Kidney epithelial cell (primary cell): ENCODE data around the gene CYB5D1. TPM values are rescaled to one million over a fixed set of nuclear protein-coding genes. Genes with fewer than 3 reads are reported as not detected.

ENCODE experiments used
- DNase-seq: peaks from one replicate; pipeline ENCODE4 v3.0.0-alpha.2; 2010; ENCODE audit warnings: low read depth
- H3K27me3 ChIP-seq: 2 replicates; pipeline ENCODE4 v1.6.0; 2011; ENCODE audit warnings: low read length; ENCODE audit not compliant: control insufficient read depth, insufficient read depth
- H3K36me3 ChIP-seq: 2 replicates; pipeline ENCODE4 v1.5.1; 2011; ENCODE audit warnings: low read length; ENCODE audit not compliant: control insufficient read depth, insufficient read depth
- H3K4me3 ChIP-seq: 2 replicates; pipeline ENCODE4 v1.5.1; 2011; ENCODE audit warnings: low read depth, mild to moderate bottlenecking, control low read depth, low read length
- CTCF ChIP-seq: IDR thresholded peaks from 2 replicates; pipeline ENCODE4 v1.5.1; 2011; ENCODE audit warnings: mild to moderate bottlenecking, moderate library complexity, low read length, control low read depth, inconsistent platforms; ENCODE audit not compliant: insufficient read depth, poor library complexity, severe bottlenecking
- total RNA-seq: library from RNA; depleted of rRNA; stranded (reverse); fragments of >200 nt; gene quantifications from 2 replicates; pipeline ENCODE4 v1.2.3, GENCODE V29; 2015

The CYB5D1 gene
- total RNA-seq, 1 donor from 2014 or later: 7.4 TPM

GRCh38 chr17:7886227-7887037, 28.6 kb downstream of the CYB5D1 start:
- H3K27me3 ChIP-seq: no peaks in the 10 kb centered on the region
- peak overlapping the region; percentile 82 for H3K4me3 ChIP-seq
- H3K36me3 ChIP-seq: peaks cover 4% of the 10 kb centered on the region
- no peak for TF ChIP-seq CTCF
- no peak for DNase-seq

- no peaks in the 10 kb centered on the region for H3K27me3 ChIP-seq
- peak overlapping the region; percentile 82 for H3K4me3 ChIP-seq
- DNase-seq: no peak
- peaks cover 6% of the 10 kb centered on the region for H3K36me3 ChIP-seq
- TF ChIP-seq CTCF: no peak
Observed at GRCh38 chr17:7887038-7887481, 29.3 kb downstream of the CYB5D1 start.

- Histone ChIP-seq H3K36me3 (peaks cover 6% of the 10 kb centered on the region), H3K4me3 (peak overlapping the region; percentile 82), H3K27me3 (no peaks in the 10 kb centered on the region)
- TF ChIP-seq CTCF: no peak
- peak; percentile 69 for DNase-seq
Observed at GRCh38 chr17:7887482-7888183, 29.8 kb downstream of the CYB5D1 start.

GRCh38 chr17:7888184-7888920, 30.5 kb downstream of the CYB5D1 start, which contains the start of gene CHD3:
TSS of gene CHD3 (plus strand) at chr17:7888789. CDS start at chr17:7889001, 212 bp downstream.
- H3K36me3 ChIP-seq: peaks cover 6% of the 10 kb centered on the region
- no peak for TF ChIP-seq CTCF
- no peaks in the 10 kb centered on the region for H3K27me3 ChIP-seq
- no peak for DNase-seq
- H3K4me3 ChIP-seq: peak within 1 kb of the TSS; percentile 36

GRCh38 chr17:7889166-7889955, 31.6 kb downstream of the CYB5D1 start:
- Histone ChIP-seq H3K4me3 (no peak overlapping the region), H3K36me3 (peaks cover 9% of the 10 kb centered on the region)
- peak; percentile 46 for TF ChIP-seq CTCF

More at GRCh38 chr17:7889166-7889955, 31.6 kb downstream of the CYB5D1 start:
- DNase-seq: peak; percentile 67
- H3K27me3 ChIP-seq: no peaks in the 10 kb centered on the region
